RCC 7860 (cell line): Measurements from ENCODE around the gene C22orf15.

Experiments
- DNase-seq: peaks from one replicate; pipeline ENCODE4 v3.0.0-alpha.2; 2015; ENCODE audit warnings: low spot score
- FAIRE-seq: peaks from 2 replicates; lab custom pipeline; 2012; peaks lifted over from hg19 to GRCh38; lab: Jason Lieb, UNC

The C22orf15 gene

DNA sequence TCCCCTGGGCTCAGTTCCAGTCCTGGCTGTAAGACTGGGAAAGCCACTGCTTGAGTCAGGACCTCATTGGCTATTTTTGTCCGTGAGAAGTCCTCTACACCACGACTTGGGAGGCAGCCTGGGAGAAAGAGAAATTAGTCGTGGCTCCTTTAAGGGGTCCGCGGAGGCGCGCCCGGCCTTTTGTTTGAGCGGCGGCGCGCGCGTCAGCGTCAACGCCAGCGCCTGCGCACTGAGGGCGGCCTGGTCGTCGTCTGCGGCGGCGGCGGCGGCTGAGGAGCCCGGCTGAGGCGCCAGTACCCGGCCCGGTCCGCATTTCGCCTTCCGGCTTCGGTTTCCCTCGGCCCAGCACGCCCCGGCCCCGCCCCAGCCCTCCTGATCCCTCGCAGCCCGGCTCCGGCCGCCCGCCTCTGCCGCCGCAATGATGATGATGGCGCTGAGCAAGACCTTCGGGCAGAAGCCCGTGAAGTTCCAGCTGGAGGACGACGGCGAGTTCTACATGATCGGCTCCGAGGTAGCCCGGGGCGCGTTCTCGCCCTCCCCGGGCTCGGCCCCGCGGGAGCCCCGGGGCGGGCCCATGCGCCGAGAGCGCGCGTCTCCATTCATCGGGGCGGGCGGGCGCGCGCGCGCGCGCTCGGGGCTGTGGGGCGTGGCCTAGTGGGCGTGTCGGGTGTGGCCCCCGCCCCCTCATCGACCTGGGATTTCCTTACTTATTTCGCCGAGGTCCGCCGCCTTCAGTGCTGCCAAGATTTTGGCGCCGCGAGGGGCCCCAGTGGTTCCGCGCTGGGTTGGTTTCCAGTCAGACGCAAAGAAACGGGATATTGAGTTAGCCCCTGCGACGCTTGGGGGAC is 24.2 kb downstream of the C22orf15 start, which contains the start of gene SMARCB1:
Gene SMARCB1, plus strand, starts transcription at position 215 of the 848 bp plus-strand sequence. Its CDS starts 204 bp downstream, at position 419.
- peak; percentile 69 for DNase-seq
- no peak for FAIRE-seq

DNA sequence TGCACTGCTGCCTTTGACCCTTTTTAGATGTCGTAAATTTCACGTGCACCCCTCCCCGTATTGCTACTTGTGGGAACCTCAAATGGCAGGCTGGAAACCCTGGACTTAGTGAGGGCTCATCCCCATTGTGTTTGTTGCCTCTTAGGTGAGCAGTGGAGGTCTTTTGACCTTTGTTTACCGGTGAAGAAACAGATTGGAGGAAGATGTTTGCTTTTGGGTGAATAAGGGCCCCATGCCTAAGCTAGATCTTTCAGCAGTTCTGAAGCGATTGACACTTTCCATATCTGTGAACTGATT is 24.8 kb downstream of the C22orf15 start:
- no peak for DNase-seq
- no peak for FAIRE-seq

GRCh38 chr22:23787910-23788309 is 25.1 kb downstream of the C22orf15 start:
- DNase-seq (no peak), FAIRE-seq (no peak)

DNA sequence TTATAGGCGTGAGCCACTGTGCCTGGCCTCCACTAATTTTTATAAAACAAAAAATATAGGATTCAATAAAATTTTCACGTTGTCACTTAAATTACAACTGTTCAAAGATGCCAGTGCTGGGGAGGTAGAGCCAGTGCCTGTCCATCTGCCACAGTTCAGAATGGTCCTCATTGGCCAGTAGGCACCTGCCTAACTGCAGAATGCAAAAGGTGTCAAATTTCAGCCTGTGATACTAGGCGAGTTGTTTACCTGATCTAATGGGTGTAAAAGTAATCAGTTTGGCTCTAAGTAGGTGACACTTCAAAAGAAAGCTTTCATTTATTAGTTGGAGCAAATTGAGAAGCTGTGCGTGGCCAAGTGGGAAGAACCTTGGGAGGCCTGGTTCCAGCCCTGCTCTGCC is 26.3 kb downstream of the C22orf15 start:
- FAIRE-seq (no peak), DNase-seq (no peak)

DNA sequence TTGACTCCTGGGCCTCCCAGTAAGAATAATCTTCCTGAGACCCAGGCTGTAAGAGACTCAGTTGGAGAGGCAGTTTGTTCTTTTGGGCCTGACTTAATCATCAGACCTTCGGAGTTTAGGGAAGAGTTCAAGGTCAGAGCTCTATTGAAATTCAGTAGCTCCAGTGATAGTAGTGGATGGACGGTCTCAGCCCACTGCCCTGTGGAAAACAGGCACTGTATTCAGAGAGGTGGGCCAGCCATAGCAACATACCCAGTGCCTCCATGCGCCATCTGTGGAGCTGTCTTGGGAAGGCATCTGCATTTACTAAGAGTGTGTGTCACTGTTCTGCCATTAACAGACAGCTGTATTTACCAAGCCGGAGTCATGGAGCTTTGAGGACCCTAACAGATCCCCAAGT is 26.8 kb downstream of the C22orf15 start:
- FAIRE-seq, result no peak
- no peak for DNase-seq

DNA sequence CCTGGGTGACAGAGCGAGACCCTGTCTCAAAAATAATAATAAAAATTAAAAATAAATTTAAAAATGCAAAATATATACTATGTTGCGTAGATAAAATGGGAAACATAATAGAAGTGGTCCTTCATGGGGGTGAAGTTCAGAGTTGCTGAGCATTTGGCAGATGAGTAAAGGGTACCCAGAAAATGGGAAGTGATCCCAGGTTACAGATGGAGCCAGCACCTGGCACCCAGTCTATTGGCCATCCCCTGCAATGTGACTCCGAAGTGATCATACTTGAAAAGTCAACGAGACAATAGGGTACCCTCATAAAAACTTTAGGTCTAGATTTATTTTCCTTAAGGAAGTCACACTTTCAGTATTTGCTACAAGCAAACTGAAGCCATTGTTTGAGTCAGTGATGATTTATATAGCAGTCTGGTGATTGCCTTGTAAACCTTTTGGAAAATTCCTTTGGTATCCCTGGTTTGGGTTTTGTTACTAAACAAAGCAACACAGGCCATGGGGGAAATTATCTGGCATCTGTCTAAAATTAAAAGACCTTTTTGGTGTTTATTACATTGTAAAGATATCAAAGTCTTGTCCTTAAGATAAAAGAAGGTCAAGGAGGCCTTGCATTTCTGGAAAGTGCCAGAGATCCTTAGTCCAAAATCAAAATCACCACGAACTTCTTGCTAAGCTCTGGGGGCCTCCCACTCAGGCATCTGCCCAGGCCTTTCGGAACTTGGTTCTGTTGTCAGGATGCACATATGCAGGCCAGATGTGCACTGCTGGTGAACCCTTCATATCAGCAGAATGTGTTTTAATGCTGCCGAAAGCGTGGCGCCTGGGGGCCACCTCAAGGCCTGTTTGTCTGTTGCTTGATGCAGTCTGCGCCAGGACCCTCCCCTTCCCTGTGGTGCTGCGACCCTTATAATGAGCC is 28.3 kb downstream of the C22orf15 start:
- no peak for FAIRE-seq
- no peak for DNase-seq

DNA sequence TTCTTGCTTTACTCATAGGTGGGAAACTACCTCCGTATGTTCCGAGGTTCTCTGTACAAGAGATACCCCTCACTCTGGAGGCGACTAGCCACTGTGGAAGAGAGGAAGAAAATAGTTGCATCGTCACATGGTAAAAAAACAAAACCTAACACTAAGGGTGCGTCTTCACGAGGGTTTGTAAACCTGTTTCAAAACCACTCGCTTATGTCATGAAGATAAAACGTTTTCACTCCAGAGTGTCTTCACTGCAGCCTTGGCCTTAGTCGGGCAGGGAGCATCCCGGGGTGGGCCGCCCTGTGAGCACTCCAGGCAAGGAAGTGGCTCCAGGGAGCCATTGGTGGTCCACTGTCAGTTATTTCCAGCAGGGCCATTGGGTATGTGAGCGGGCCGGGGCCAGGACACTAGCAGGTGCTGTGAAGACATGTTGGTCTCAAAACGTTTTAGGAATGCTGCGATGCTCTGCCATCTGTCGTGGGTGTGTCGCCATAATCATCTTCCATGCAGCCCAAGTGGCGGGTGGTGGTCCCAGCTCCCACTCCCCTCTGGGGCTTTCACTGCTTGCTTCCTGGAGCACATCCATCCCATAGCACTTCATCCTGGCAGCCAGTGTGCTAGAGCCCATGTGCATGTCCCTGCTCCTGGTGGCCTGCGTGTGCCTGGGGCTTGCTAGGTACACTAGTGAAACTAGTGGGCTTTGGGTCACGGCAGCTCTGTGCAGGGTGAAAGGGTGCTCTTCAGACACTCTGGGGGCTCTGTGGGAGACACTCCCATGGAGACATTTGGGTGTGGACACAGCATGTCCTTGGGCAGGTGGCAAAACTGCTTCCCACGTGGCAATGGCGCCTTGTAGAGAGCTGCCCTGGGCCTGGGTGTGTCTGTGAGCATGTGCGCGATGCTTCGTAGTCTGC is 29.2 kb downstream of the C22orf15 start:
- DNase-seq, result no peak
- FAIRE-seq, result no peak

DNA sequence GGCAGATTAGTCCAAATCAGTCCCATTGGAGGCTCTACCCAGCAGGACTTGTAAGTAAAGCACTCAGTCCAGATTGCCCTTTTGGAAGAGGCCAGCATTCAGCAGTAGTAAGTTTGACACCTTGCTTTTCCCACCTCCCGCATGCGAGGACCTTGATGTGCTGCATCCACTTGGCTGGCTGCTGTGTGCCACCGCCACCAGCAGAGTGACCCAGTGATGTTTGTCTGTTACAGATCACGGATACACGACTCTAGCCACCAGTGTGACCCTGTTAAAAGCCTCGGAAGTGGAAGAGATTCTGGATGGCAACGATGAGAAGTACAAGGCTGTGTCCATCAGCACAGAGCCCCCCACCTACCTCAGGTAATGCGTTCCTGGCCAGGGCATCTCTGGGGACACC is 30.5 kb downstream of the C22orf15 start:
- FAIRE-seq (no peak), DNase-seq (no peak)

DNA sequence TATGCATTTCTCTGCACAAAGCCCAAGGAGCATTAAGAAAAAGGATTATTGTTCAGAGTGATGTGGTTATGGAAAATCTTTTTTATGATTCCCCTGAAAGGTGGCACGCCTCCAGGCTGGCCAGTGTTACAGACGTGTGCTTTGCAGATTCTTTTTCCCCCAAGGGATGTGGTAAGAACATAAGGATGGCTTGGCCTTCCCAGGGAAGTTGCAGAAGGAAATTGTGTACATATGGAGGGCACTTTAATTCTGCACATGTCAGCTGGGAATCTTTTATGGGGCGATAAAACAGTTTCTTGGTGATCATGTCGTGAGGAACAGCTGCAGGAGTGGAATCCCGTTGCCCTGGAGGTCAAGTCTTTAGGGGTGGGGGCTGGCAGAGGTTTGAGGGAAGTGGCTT is 33.7 kb downstream of the C22orf15 start:
- DNase-seq (no peak), FAIRE-seq (no peak)

- no peak for FAIRE-seq
- DNase-seq, result no peak
Observed at GRCh38 chr22:23800297-23801237, 37.8 kb downstream of the C22orf15 start.

DNA sequence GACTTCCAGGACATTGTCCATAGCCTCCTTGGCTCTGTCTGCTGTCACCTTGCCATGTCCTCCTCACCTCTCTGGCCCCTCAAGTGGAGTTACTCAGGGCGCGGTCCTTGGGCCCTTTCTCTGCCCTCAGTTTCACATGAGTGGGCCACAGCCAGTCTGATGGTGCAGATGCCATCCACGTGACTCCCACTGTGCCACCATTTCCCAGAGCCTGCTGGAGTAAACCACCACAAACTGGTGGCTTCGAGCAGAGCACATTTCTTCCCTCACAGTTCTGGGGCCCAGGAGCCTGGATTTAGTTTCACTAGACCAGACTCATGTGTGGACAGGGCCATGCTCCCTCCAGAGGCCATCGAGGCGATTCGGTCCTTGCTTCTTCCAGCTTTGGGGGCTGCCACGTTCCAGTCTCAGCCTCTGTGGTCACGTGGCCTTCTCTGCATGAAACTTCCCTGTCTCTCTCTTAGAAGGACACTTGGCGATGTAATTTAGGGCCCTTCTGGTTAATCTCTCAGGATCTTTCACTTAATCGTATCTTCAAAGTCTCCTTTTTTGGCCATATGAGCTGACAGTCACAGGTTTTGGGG is 38.5 kb downstream of the C22orf15 start:
- FAIRE-seq (no peak), DNase-seq (no peak)

DNA sequence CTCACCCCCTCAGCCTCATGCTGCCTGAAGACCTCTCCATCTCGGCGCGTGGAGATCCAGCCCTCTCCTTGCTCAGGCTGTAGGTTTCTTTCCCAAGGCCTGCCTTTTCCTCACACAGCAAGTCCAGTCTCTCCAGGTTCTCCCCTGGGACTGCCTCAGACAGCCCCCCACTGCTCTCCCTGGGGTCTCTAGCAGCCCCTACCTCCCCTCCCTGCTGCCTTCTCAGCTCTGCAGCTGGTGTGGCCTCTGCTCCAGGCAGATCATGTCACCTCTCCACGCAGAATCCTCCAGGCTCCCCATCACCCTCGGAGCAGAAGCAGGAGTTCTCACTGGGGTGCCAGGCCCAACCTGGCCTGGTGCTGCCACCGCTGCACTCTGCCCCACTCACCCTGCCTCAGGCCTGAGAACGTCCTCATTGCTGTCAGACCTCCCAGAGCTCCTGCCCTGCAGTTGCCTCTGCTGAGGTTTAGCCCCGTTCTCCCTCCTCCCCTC is 39.1 kb downstream of the C22orf15 start:
- FAIRE-seq (no peak), DNase-seq (no peak)

GRCh38 chr22:23803001-23803819 is 40.4 kb downstream of the C22orf15 start:
- no peak for FAIRE-seq
- DNase-seq, result no peak

GRCh38 chr22:23804781-23805291 is 42.0 kb downstream of the C22orf15 start:
- no peak for FAIRE-seq
- DNase-seq, result no peak

GRCh38 chr22:23806837-23807236 is 44.0 kb downstream of the C22orf15 start:
- DNase-seq (no peak), FAIRE-seq (no peak)

DNA sequence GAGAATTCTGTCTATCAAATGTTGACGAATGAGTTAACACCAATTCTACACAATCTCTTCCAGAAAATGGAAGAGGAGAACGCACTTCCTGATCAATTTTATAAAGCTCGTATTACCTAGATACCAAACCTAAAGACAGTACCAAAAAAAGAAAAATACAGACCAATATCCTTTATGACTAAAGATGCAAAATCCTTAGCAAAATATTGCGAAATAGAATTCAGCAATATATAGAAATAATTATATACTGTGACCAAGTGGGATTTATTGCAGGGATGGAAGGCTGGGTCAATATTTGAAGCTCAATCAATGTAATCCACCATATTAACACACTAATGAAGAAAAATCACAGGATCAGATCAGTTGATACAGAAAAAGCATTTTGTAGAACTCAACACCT is 49.6 kb downstream of the C22orf15 start:
- no peak for FAIRE-seq
- no peak for DNase-seq
